K562 (cell line): ENCODE measurements around the gene AHNAK. TPM values are rescaled to one million over a fixed set of nuclear protein-coding genes. Genes with fewer than 3 reads are reported as not detected.

ENCODE experiments used
- ATF6 ChIP-seq: sonication (generic); formaldehyde crosslinking; IDR thresholded peaks from 2 replicates; pipeline ENCODE4 v1.4.0; 2020; ENCODE audit warnings: mild to moderate bottlenecking, missing genetic modification reagents
- CBFA2T3 ChIP-seq: fragments of 450-650 bp; IDR thresholded peaks from 2 replicates; pipeline ENCODE4 v1.6.1; 2017
- COPS2 ChIP-seq: fragments of 450-650 bp; conservative IDR thresholded peaks from 2 replicates; pipeline ENCODE4 v1.6.1; 2016; ENCODE audit warnings: mild to moderate bottlenecking, moderate library complexity
- CREB1 ChIP-seq, 2 experiments: sonication (generic) in 1 of 2; formaldehyde crosslinking in 1 of 2; IDR thresholded peaks; 2 replicates each; pipeline versions ENCODE4 v1.6.1 to v1.8.0; 2012 to 2022; ENCODE audit warnings: inconsistent platforms in 1 of 2, mild to moderate bottlenecking in 1 of 2, missing genetic modification reagents in 1 of 2, moderate library complexity in 1 of 2
- E2F5 ChIP-seq: sonication (generic); formaldehyde crosslinking; IDR thresholded peaks from 2 replicates; pipeline ENCODE4 v1.8.0; 2022; ENCODE audit warnings: mild to moderate bottlenecking, missing genetic modification reagents
- EP400 ChIP-seq: fragments of 450-650 bp; IDR thresholded peaks from 2 replicates; pipeline ENCODE4 v1.6.1; 2017; ENCODE audit warnings: antibody characterized with exemption, mild to moderate bottlenecking, moderate library complexity
- HEY1 ChIP-seq: fragments of 250-450 bp; sonication (Bioruptor Pico); IDR thresholded peaks from 2 replicates; pipeline ENCODE4 v1.5.0; 2020; ENCODE audit warnings: mild to moderate bottlenecking, moderate library complexity, borderline replicate concordance
- HIVEP1 ChIP-seq: fragments of 250-450 bp; sonication (Bioruptor Pico); IDR thresholded peaks from 2 replicates; pipeline ENCODE4 v1.4.0; 2020; ENCODE audit warnings: mild to moderate bottlenecking
- HOMEZ ChIP-seq: fragments of 250-450 bp; sonication (Bioruptor Pico); IDR thresholded peaks from 2 replicates; pipeline ENCODE4 v1.4.0; 2020; ENCODE audit warnings: mild to moderate bottlenecking, moderate library complexity
- JUNB ChIP-seq: fragments of 450-650 bp; formaldehyde crosslinking; conservative IDR thresholded peaks from 2 replicates; pipeline ENCODE4 v1.4.0; 2020; ENCODE audit warnings: mild to moderate bottlenecking
- NR2C2 ChIP-seq, 2 experiments: fragments of 200-800 bp in 1 of 2; sonication (Bioruptor generic) in 1 of 2; sonication (generic) in 1 of 2; formaldehyde crosslinking in 1 of 2; IDR thresholded peaks; 2 replicates each; pipeline versions ENCODE4 v1.6.1 to v1.8.0; 2016 to 2022; ENCODE audit warnings: mild to moderate bottlenecking in 1 of 2, missing compliant biosample characterization in 1 of 2, missing genetic modification characterization in 1 of 2, missing genetic modification reagents in 1 of 2
- NR3C1 ChIP-seq: sonication (generic); formaldehyde crosslinking; IDR thresholded peaks from 2 replicates; pipeline ENCODE4 v1.8.1; 2022; ENCODE audit warnings: missing genetic modification reagents
- PHB2 ChIP-seq: fragments of 450-650 bp; IDR thresholded peaks from 2 replicates; pipeline ENCODE4 v1.6.1; 2017; ENCODE audit warnings: low read depth
- POLR2H ChIP-seq: IDR thresholded peaks from 2 replicates; pipeline ENCODE4 v1.6.1; 2016; ENCODE audit warnings: missing genetic modification characterization, low read depth, mild to moderate bottlenecking, control low read depth, missing compliant biosample characterization, moderate library complexity
- RBBP5 ChIP-seq: fragments of 200-600 bp; sonication (generic); IDR thresholded peaks from 2 replicates; pipeline ENCODE4 v1.6.1; 2012; ENCODE audit warnings: borderline replicate concordance, mild to moderate bottlenecking, low read length, control low read depth, inconsistent platforms; ENCODE audit not compliant: insufficient read depth, poor library complexity, severe bottlenecking
- SAP30 ChIP-seq: fragments of 200-600 bp; sonication (generic); IDR thresholded peaks from 2 replicates; pipeline ENCODE4 v1.6.1; 2012; ENCODE audit warnings: borderline replicate concordance, low read depth, mild to moderate bottlenecking, moderate library complexity, low read length, control low read depth, inconsistent platforms; ENCODE audit not compliant: insufficient read depth, poor library complexity, severe bottlenecking
- STAT5A ChIP-seq: IDR thresholded peaks from 2 replicates; pipeline ENCODE4 v1.6.1; 2012; ENCODE audit warnings: low read length, inconsistent platforms, borderline replicate concordance
- TEAD4 ChIP-seq, 2 experiments: sonication (generic) in 1 of 2; formaldehyde crosslinking in 1 of 2; IDR thresholded peaks; 2 replicates each; pipeline versions ENCODE4 v1.6.1 to v1.8.0; 2012 to 2022; ENCODE audit warnings: borderline replicate concordance in 1 of 2, inconsistent platforms in 1 of 2, low read length in 1 of 2, mild to moderate bottlenecking in 1 of 2, missing genetic modification reagents in 1 of 2
- TFAM ChIP-seq: fragments of 250-450 bp; sonication (Bioruptor Pico); conservative IDR thresholded peaks from 2 replicates; pipeline ENCODE4 v1.5.0; 2021; ENCODE audit warnings: mild to moderate bottlenecking, moderate library complexity
- XRCC4 ChIP-seq: IDR thresholded peaks from one replicate; pipeline ENCODE4 v1.6.1; 2011; ENCODE audit not compliant: insufficient read depth, insufficient read length; ENCODE audit errors: extremely low read depth
- ZNF282 ChIP-seq: sonication (generic); formaldehyde crosslinking; IDR thresholded peaks from 2 replicates; pipeline ENCODE4 v1.8.1; 2023; ENCODE audit warnings: missing genetic modification reagents
- ZNF699 ChIP-seq: fragments of 250-450 bp; sonication (Bioruptor Pico); IDR thresholded peaks from 2 replicates; pipeline ENCODE4 v1.8.0; 2021; ENCODE audit warnings: mild to moderate bottlenecking, moderate library complexity; ENCODE audit not compliant: insufficient replicate concordance
- ZNF764 ChIP-seq: fragments of 250-450 bp; sonication (Bioruptor Pico); IDR thresholded peaks from 2 replicates; pipeline ENCODE4 v1.4.0; 2020; ENCODE audit warnings: low read depth, mild to moderate bottlenecking, moderate library complexity
- polyA plus RNA-seq, 8 experiments: library from polyadenylated mRNA; depleted of rRNA in 4 of 8; stranded (reverse) in 5 of 8; unstranded in 3 of 8; fragments of >200 nt; fragmentation: Nextera tagmentation in 2 of 8; fragmentation: Illumina TruSeq in 1 of 8; extraction: Ambion mirVana in 2 of 8; extraction: Trizol in 1 of 8; gene quantifications; 2 replicates each; pipeline versions ENCODE4 v1.2.1 to v1.2.3, GENCODE V29; 2011 to 2014; ENCODE audit warnings: inconsistent platforms in 1 of 8, missing spikeins in 1 of 8
- total RNA-seq, 7 experiments: library from RNA; depleted of rRNA in 6 of 7; stranded (reverse); fragments of >200 nt in 6 of 7; fragmentation: Illumina TruSeq in 2 of 7; extraction: Trizol in 2 of 7; gene quantifications; 2 replicates each; pipeline versions ENCODE4 v1.2.1 to v1.2.3, GENCODE V29; 2011 to 2021; ENCODE audit warnings: low replicate concordance in 1 of 7

AHNAK gene
- total and polyA plus RNA-seq, 9 of the 15 experiments (the other 6 are each of a cell fraction or from before 2014, with no cell fraction given), result 1.5 to 89.7 (median 45.0) TPM

DNA sequence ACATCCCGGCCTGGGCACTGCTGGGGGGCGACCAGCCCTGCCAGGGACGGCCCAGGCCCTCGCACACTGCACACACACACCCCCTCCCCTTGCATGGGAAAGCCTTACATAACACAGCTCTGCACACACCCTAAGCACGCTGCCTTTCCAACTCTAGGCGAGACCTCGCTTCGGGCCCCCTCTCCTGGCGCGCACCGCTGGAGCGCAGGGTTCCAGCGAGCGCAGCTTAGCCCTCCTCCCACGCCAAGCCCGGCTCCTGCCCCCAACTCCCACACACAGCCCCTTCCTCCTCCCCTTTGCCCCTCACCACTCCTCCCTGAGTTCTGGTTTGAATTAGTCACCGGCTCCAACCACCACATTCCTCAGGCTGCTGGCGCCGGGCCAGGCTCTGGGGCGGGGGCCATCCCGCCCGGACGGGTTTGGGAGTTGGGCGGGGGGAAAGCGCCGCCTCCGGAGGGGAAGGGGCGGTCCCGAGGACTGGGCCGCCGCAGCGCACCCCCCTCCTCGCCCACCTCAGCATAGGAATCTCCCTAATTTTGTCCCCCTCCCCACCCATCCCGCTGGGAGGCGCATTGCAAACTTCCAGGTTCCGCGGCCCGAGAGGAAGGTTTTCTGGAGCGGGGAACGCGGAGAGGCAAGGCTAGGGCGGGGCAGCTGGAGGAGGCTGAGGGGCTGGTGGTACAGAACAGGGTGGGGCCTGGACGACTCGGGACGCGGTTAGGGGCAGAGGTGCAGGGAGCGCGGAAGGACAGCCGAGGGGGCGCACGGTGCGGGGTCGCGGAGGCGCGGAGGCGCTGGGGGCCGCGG lies 966 bp downstream of the AHNAK start (continued):
- TF ChIP-seq PHB2 (no peak), NR3C1 (CRISPR knock-in tag) (0 out of 2 replicates have a peak, but pooled peaks have one; percentile 59), STAT5A (no peak), TFAM (CRISPR knock-in tag) (no peak), COPS2 (no peak), CREB1 (IDR thresholded peaks at IDR 0.05) (no peak), CREB1 (CRISPR knock-in tag; IDR thresholded peaks at IDR 0.05) (no peak), RBBP5 (peak; percentile 68), ATF6 (CRISPR knock-in tag) (no peak), HOMEZ (CRISPR knock-in tag) (no peak), CBFA2T3 (peak; percentile 65), XRCC4 (no peak), TEAD4 (IDR thresholded peaks at IDR 0.05; ENCODE audit: low read length) (peak; percentile 83), TEAD4 (CRISPR knock-in tag; IDR thresholded peaks at IDR 0.05; ENCODE audit: borderline replicate concordance) (no peak), ZNF764 (CRISPR knock-in tag) (no peak), EP400 (peak; percentile 79; the same call in 1 of the 2 replicates), SAP30 (peak; percentile 26), ZNF282 (no peak), ZNF699 (CRISPR knock-in tag) (no peak), NR2C2 (CRISPR knock-in tag; IDR thresholded peaks at IDR 0.05) (peak; percentile 55; the same call in 1 of the 2 replicates), NR2C2 (tag; IDR thresholded peaks at IDR 0.05) (no peak), POLR2H (tag) (no peak), JUNB (CRISPR knock-in tag) (no peak), HIVEP1 (no peak), HEY1 (CRISPR knock-in tag) (no peak), E2F5 (CRISPR knock-in tag) (0 out of 2 replicates have a peak, but pooled peaks have one; percentile 89)
